GM23338 (cell line): Measurements from ENCODE around the gene COL18A1. TPM values are rescaled to one million over a fixed set of nuclear protein-coding genes. Genes with fewer than 3 reads are reported as not detected.

Source experiments
- ATAC-seq: fragments of 200-7000 bp; cut with Tn5 transposase; 3 replicates; pipeline ENCODE4 v1.9.1; 2020
- DNase-seq: peaks from one replicate; pipeline ENCODE4 v3.0.0-alpha.2; 2015; ENCODE audit warnings: low spot score
- H2AFZ ChIP-seq: fragments of 200-600 bp; sonication (generic); 2 replicates; pipeline ENCODE4 v1.8.0; 2016; ENCODE audit warnings: antibody characterized with exemption, mild to moderate bottlenecking, moderate library complexity
- H3F3A ChIP-seq: fragments of 200-600 bp; sonication (generic); replicated peaks from 2 replicates; pipeline ENCODE4 v1.8.0; 2017; ENCODE audit warnings: antibody characterized with exemption, mixed run types, low read depth
- H3K27ac ChIP-seq: fragments of 200-600 bp; sonication (generic); 2 replicates; pipeline ENCODE4 v1.6.1; 2016; ENCODE audit warnings: low read depth
- H3K27me3 ChIP-seq: fragments of 200-600 bp; sonication (generic); 2 replicates; pipeline ENCODE4 v1.8.0; 2016; ENCODE audit warnings: mild to moderate bottlenecking, mixed run types, moderate library complexity; ENCODE audit not compliant: insufficient read depth
- H3K36me3 ChIP-seq: fragments of 200-600 bp; sonication (generic); 2 replicates; pipeline ENCODE4 v1.8.0; 2016; ENCODE audit warnings: mild to moderate bottlenecking; ENCODE audit not compliant: insufficient read depth
- H3K4me1 ChIP-seq: fragments of 200-600 bp; sonication (generic); 2 replicates; pipeline ENCODE4 v1.8.0; 2016; ENCODE audit warnings: mild to moderate bottlenecking, moderate library complexity; ENCODE audit not compliant: insufficient read depth
- H3K4me2 ChIP-seq: fragments of 200-600 bp; sonication (generic); 2 replicates; pipeline ENCODE4 v1.7.1; 2017; ENCODE audit warnings: mixed run types
- H3K4me3 ChIP-seq: fragments of 200-600 bp; sonication (generic); 2 replicates; pipeline ENCODE4 v1.6.1; 2016; ENCODE audit warnings: mixed run types
- H3K79me2 ChIP-seq: fragments of 200-600 bp; sonication (generic); replicated peaks from 2 replicates; pipeline ENCODE4 v1.8.0; 2017; ENCODE audit warnings: mild to moderate bottlenecking; ENCODE audit not compliant: insufficient read depth
- H3K9me2 ChIP-seq: fragments of 200-600 bp; sonication (generic); 2 replicates; pipeline ENCODE4 v1.8.0; 2017; ENCODE audit not compliant: insufficient read depth
- H4K20me1 ChIP-seq: fragments of 200-600 bp; sonication (generic); replicated peaks from 2 replicates; pipeline ENCODE4 v1.8.0; 2017; ENCODE audit warnings: mild to moderate bottlenecking; ENCODE audit not compliant: insufficient read depth
- H3K27ac Mint-ChIP-seq: 2 replicates; pipeline ENCODE4 v1.8.0; 2020; ENCODE audit warnings: inconsistent platforms, mild to moderate bottlenecking, moderate library complexity, mixed read lengths
- H3K27me3 Mint-ChIP-seq: 3 replicates; pipeline ENCODE4 v1.8.0; 2022; ENCODE audit warnings: low read depth, mild to moderate bottlenecking, moderate library complexity, mixed read lengths, inconsistent platforms; ENCODE audit not compliant: insufficient read depth, poor library complexity
- H3K36me3 Mint-ChIP-seq: 3 replicates; pipeline ENCODE4 v1.8.0; 2021; ENCODE audit warnings: low read depth, mild to moderate bottlenecking, inconsistent platforms, moderate library complexity, mixed read lengths
- H3K4me1 Mint-ChIP-seq: 3 replicates; pipeline ENCODE4 v1.8.0; 2020; ENCODE audit warnings: mild to moderate bottlenecking, inconsistent platforms, mixed read lengths
- H3K4me3 Mint-ChIP-seq: 3 replicates; pipeline ENCODE4 v1.8.0; 2021; ENCODE audit warnings: moderate library complexity, mild to moderate bottlenecking, inconsistent platforms, mixed read lengths
- H3K9me3 Mint-ChIP-seq: 3 replicates; pipeline ENCODE4 v1.8.0; 2020; ENCODE audit warnings: moderate library complexity, mild to moderate bottlenecking, inconsistent platforms, mixed read lengths
- CREB1 ChIP-seq: fragments of 250-450 bp; sonication (Bioruptor Pico); IDR thresholded peaks from 2 replicates; pipeline ENCODE4 v1.5.0; 2020; ENCODE audit warnings: low read depth, mild to moderate bottlenecking, moderate library complexity
- EZH2 ChIP-seq: fragments of 200-600 bp; sonication (generic); IDR thresholded peaks from one replicate; pipeline ENCODE4 v1.8.0; 2017; ENCODE audit warnings: antibody characterized with exemption, mild to moderate bottlenecking, low read depth; ENCODE audit not compliant: unreplicated experiment
- EZH2phosphoT487 ChIP-seq: fragments of 200-600 bp; sonication (generic); IDR thresholded peaks from one replicate; pipeline ENCODE4 v1.8.1; 2018; ENCODE audit warnings: antibody characterized with exemption; ENCODE audit not compliant: unreplicated experiment
- ZNF114 ChIP-seq: fragments of 250-450 bp; sonication (Bioruptor Pico); IDR thresholded peaks from 2 replicates; pipeline ENCODE4 v1.5.0; 2020; ENCODE audit warnings: mild to moderate bottlenecking, moderate library complexity
- ZNF331 ChIP-seq: fragments of 250-450 bp; sonication (Bioruptor Pico); IDR thresholded peaks from 2 replicates; pipeline ENCODE4 v1.5.0; 2020; ENCODE audit warnings: low read depth, mild to moderate bottlenecking, moderate library complexity
- polyA plus RNA-seq: library from polyadenylated mRNA; unstranded; fragments of >200 nt; fragmentation: Nextera tagmentation; extraction: Ambion mirVana; gene quantifications from 2 replicates; pipeline ENCODE4 v1.2.1, GENCODE V29; 2016
- total RNA-seq: library from RNA; depleted of rRNA; stranded (reverse); fragments of >200 nt; shearing (Covaris generic); gene quantifications from 2 replicates; pipeline ENCODE4 v1.2.3, GENCODE V29; 2014
- TF ChIP-seq, protein P1 (sequence below), 2 experiments: fragments of 200-600 bp in 1 of 2; sonication (generic) in 1 of 2; conservative IDR thresholded peaks; 2 replicates each; pipeline versions ENCODE4 v1.5.1 to v1.6.1; 2016 to 2017; ENCODE audit warnings: antibody characterized with exemption in 2 of 2, low read depth in 2 of 2, mild to moderate bottlenecking in 2 of 2, moderate library complexity in 1 of 2
- TF ChIP-seq, protein P2 (sequence below): fragments of 250-450 bp; sonication (Bioruptor Pico); IDR thresholded peaks from 2 replicates; pipeline ENCODE4 v1.5.0; 2020; ENCODE audit warnings: mild to moderate bottlenecking, moderate library complexity

COL18A1 gene
- total and polyA plus RNA-seq, 2 experiments from 2014 or later, result 38.4 to 430 TPM

GRCh38 chr21:45445369-45445768, 40.4 kb downstream of the COL18A1 start:
- Histone ChIP-seq H3K9me2 (no peaks in the 10 kb centered on the region), H2AFZ (no peak overlapping the region), H4K20me1 (peaks cover 31% of the 10 kb centered on the region), H3K36me3 (0 out of 2 replicates have a peak, but pooled peaks cover 4% of the 10 kb centered on the region), H3K79me2 (peaks cover 92% of the 10 kb centered on the region), H3K27ac (no peak overlapping the region), H3K4me3 (no peak overlapping the region), H3F3A (no peaks in the 10 kb centered on the region), H3K27me3 (no peaks in the 10 kb centered on the region), H3K4me1 (no peaks in the 10 kb centered on the region), H3K4me2 (no peak overlapping the region)
- H3K9me3 Mint-ChIP-seq, result no peaks in the 10 kb centered on the region; the same call in none of the 3 replicates
- H3K4me1 Mint-ChIP-seq, result no peaks in the 10 kb centered on the region; the same call in 1 of the 3 replicates
- no peak for TF ChIP-seq ZNF331 (CRISPR knock-in tag)
- no peak for TF ChIP-seq CREB1 (CRISPR knock-in tag)
- no peak for TF ChIP-seq EZH2
- no peak for TF ChIP-seq ZNF114 (CRISPR knock-in tag)
- TF ChIP-seq, protein P1, sequence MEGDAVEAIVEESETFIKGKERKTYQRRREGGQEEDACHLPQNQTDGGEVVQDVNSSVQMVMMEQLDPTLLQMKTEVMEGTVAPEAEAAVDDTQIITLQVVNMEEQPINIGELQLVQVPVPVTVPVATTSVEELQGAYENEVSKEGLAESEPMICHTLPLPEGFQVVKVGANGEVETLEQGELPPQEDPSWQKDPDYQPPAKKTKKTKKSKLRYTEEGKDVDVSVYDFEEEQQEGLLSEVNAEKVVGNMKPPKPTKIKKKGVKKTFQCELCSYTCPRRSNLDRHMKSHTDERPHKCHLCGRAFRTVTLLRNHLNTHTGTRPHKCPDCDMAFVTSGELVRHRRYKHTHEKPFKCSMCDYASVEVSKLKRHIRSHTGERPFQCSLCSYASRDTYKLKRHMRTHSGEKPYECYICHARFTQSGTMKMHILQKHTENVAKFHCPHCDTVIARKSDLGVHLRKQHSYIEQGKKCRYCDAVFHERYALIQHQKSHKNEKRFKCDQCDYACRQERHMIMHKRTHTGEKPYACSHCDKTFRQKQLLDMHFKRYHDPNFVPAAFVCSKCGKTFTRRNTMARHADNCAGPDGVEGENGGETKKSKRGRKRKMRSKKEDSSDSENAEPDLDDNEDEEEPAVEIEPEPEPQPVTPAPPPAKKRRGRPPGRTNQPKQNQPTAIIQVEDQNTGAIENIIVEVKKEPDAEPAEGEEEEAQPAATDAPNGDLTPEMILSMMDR (conservative IDR thresholded peaks at IDR 0.05; ENCODE audit: low read depth in 2 of 2), result no peak
- no peak for TF ChIP-seq EZH2phosphoT487
- TF ChIP-seq, protein P2, sequence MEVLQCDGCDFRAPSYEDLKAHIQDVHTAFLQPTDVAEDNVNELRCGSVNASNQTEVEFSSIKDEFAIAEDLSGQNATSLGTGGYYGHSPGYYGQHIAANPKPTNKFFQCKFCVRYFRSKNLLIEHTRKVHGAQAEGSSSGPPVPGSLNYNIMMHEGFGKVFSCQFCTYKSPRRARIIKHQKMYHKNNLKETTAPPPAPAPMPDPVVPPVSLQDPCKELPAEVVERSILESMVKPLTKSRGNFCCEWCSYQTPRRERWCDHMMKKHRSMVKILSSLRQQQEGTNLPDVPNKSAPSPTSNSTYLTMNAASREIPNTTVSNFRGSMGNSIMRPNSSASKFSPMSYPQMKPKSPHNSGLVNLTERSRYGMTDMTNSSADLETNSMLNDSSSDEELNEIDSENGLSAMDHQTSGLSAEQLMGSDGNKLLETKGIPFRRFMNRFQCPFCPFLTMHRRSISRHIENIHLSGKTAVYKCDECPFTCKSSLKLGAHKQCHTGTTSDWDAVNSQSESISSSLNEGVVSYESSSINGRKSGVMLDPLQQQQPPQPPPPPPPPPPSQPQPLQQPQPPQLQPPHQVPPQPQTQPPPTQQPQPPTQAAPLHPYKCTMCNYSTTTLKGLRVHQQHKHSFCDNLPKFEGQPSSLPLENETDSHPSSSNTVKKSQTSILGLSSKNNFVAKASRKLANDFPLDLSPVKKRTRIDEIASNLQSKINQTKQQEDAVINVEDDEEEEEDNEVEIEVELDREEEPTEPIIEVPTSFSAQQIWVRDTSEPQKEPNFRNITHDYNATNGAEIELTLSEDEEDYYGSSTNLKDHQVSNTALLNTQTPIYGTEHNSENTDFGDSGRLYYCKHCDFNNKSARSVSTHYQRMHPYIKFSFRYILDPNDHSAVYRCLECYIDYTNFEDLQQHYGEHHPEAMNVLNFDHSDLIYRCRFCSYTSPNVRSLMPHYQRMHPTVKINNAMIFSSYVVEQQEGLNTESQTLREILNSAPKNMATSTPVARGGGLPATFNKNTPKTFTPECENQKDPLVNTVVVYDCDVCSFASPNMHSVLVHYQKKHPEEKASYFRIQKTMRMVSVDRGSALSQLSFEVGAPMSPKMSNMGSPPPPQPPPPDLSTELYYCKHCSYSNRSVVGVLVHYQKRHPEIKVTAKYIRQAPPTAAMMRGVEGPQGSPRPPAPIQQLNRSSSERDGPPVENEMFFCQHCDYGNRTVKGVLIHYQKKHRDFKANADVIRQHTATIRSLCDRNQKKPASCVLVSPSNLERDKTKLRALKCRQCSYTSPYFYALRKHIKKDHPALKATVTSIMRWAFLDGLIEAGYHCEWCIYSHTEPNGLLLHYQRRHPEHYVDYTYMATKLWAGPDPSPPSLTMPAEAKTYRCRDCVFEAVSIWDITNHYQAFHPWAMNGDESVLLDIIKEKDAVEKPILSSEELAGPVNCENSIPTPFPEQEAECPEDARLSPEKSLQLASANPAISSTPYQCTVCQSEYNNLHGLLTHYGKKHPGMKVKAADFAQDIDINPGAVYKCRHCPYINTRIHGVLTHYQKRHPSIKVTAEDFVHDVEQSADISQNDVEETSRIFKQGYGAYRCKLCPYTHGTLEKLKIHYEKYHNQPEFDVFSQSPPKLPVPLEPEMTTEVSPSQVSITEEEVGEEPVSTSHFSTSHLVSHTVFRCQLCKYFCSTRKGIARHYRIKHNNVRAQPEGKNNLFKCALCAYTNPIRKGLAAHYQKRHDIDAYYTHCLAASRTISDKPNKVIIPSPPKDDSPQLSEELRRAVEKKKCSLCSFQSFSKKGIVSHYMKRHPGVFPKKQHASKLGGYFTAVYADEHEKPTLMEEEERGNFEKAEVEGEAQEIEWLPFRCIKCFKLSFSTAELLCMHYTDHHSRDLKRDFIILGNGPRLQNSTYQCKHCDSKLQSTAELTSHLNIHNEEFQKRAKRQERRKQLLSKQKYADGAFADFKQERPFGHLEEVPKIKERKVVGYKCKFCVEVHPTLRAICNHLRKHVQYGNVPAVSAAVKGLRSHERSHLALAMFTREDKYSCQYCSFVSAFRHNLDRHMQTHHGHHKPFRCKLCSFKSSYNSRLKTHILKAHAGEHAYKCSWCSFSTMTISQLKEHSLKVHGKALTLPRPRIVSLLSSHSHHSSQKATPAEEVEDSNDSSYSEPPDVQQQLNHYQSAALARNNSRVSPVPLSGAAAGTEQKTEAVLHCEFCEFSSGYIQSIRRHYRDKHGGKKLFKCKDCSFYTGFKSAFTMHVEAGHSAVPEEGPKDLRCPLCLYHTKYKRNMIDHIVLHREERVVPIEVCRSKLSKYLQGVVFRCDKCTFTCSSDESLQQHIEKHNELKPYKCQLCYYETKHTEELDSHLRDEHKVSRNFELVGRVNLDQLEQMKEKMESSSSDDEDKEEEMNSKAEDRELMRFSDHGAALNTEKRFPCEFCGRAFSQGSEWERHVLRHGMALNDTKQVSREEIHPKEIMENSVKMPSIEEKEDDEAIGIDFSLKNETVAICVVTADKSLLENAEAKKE (CRISPR knock-in tag), result no peak
- DNase-seq (no peak), ATAC-seq (no peak)
- H3K27me3 Mint-ChIP-seq, result peaks cover 16% of the 10 kb centered on the region
- H3K4me3 Mint-ChIP-seq, result no peak overlapping the region
- no peak overlapping the region for H3K27ac Mint-ChIP-seq
- peaks cover 57% of the 10 kb centered on the region for H3K36me3 Mint-ChIP-seq
